Endothelial cell of umbilical vein (primary cell): ENCODE measurements around the gene TMEM51. TPM values are rescaled to one million over a fixed set of nuclear protein-coding genes. Genes with fewer than 3 reads are reported as not detected.

ENCODE experiments used
- BruUV-seq: library from RNA; stranded (reverse); fragments of 400-500 nt; replicated peaks from 2 replicates; lab custom pipeline; 2021; lab: Mats Ljungman, UMichigan
- CTCF ChIA-PET: fragments of 300-600, 350-600 bp; sonication (Branson Sonifier 250); formaldehyde crosslinking; loops from one replicate; lab custom pipeline; 2021; ENCODE audit warnings: antibody characterized with exemption, inconsistent platforms; lab: Charles Lee
- POLR2A ChIA-PET: fragments of 300-600, 350-600 bp; sonication (Branson Sonifier 250); formaldehyde crosslinking; loops from one replicate; lab custom pipeline; 2021; ENCODE audit warnings: antibody characterized with exemption, inconsistent platforms; lab: Charles Lee
- DNase-seq: peaks from one replicate; pipeline ENCODE4 v3.0.0-alpha.2; 2011; ENCODE audit warnings: low read depth, low spot score
- FAIRE-seq: peaks from 2 replicates; lab custom pipeline; 2011; peaks lifted over from hg19 to GRCh38; lab: Jason Lieb, UNC
- H2AFZ ChIP-seq: 2 replicates; pipeline ENCODE4 v1.6.0; 2012; ENCODE audit warnings: low read depth, low read length, control low read depth, inconsistent platforms
- H3K27ac ChIP-seq: 2 replicates; pipeline ENCODE4 v1.5.1; 2011; ENCODE audit warnings: low read depth, mild to moderate bottlenecking, control low read depth, low read length, moderate library complexity; ENCODE audit not compliant: insufficient read depth
- H3K27me3 ChIP-seq, 2 experiments: 2 replicates each; pipeline versions ENCODE4 v1.6.0 to v1.6.1; 2011; ENCODE audit warnings: low read length in 2 of 2, mixed read lengths in 1 of 2; ENCODE audit not compliant: control insufficient read depth in 2 of 2, insufficient read depth in 2 of 2
- H3K36me3 ChIP-seq, 2 experiments: 2 replicates in 1 of 2; 3 replicates in 1 of 2; pipeline ENCODE4 v1.5.1; 2011; ENCODE audit warnings: low read length in 2 of 2, mild to moderate bottlenecking in 1 of 2, moderate library complexity in 1 of 2; ENCODE audit not compliant: control insufficient read depth in 2 of 2, insufficient read depth in 2 of 2; ENCODE audit errors: extremely low read depth in 1 of 2
- H3K4me1 ChIP-seq: 3 replicates; pipeline ENCODE4 v1.5.1; 2011; ENCODE audit warnings: mild to moderate bottlenecking, low read length; ENCODE audit not compliant: control insufficient read depth, insufficient read depth; ENCODE audit errors: extremely low read depth
- H3K4me2 ChIP-seq: 2 replicates; pipeline ENCODE4 v1.6.1; 2011; ENCODE audit warnings: low read length, control low read depth, mixed read lengths; ENCODE audit not compliant: insufficient read depth
- H3K4me3 ChIP-seq, 3 experiments: fragments of 200-600 bp in 1 of 3; sonication (generic), shearing (Covaris generic) in 1 of 3; replicated peaks in 1 of 3; 2 replicates each; pipeline ENCODE4 v1.5.1; 2011 to 2016; ENCODE audit warnings: control low read depth in 3 of 3, low read length in 3 of 3, mild to moderate bottlenecking in 2 of 3, inconsistent platforms in 1 of 3, low read depth in 1 of 3, moderate library complexity in 1 of 3; ENCODE audit not compliant: insufficient read depth in 1 of 3
- H3K79me2 ChIP-seq: 2 replicates; pipeline ENCODE4 v1.6.0; 2012; ENCODE audit warnings: low read length, inconsistent platforms; ENCODE audit not compliant: control insufficient read depth, insufficient read depth
- H3K9ac ChIP-seq: replicated peaks from 2 replicates; pipeline ENCODE3; 2011; ENCODE audit warnings: low read length, control low read depth; ENCODE audit not compliant: insufficient read depth; ENCODE audit errors: extremely low read depth
- H3K9me1 ChIP-seq: replicated peaks from 3 replicates; pipeline ENCODE4 v1.6.0; 2011; ENCODE audit warnings: mild to moderate bottlenecking, low read length; ENCODE audit not compliant: control insufficient read depth, insufficient read depth; ENCODE audit errors: extremely low read depth
- H3K9me3 ChIP-seq: replicated peaks from 2 replicates; pipeline ENCODE4 v1.5.1; 2012; ENCODE audit warnings: low read length, inconsistent platforms; ENCODE audit not compliant: control insufficient read depth, insufficient read depth
- H4K20me1 ChIP-seq: replicated peaks from 2 replicates; pipeline ENCODE3; 2011; ENCODE audit warnings: mild to moderate bottlenecking, low read length; ENCODE audit not compliant: control insufficient read depth, insufficient read depth; ENCODE audit errors: extremely low read depth
- CTCF ChIP-seq, 2 donors: IDR thresholded peaks; 1 replicate in 1 of 2; 2 replicates in 1 of 2; pipeline ENCODE4 v1.5.1; 2011; ENCODE audit warnings: low read length in 2 of 2, mild to moderate bottlenecking in 2 of 2, moderate library complexity in 2 of 2, control low read depth in 1 of 2, inconsistent platforms in 1 of 2, low read depth in 1 of 2; ENCODE audit not compliant: insufficient read depth in 1 of 2; ENCODE audit errors: extremely low read depth in 1 of 2
- EZH2 ChIP-seq: IDR thresholded peaks from 2 replicates; pipeline ENCODE4 v1.6.1; 2012; ENCODE audit warnings: borderline replicate concordance, low read depth, mild to moderate bottlenecking, moderate library complexity, low read length, inconsistent platforms; ENCODE audit not compliant: severe bottlenecking
- FOS ChIP-seq: IDR thresholded peaks from 2 replicates; pipeline ENCODE4 v1.6.1; 2011; ENCODE audit warnings: mild to moderate bottlenecking, low read length, moderate library complexity, borderline replicate concordance; ENCODE audit not compliant: insufficient read depth
- GATA2 ChIP-seq: IDR thresholded peaks from 2 replicates; pipeline ENCODE4 v1.7.0; 2011; ENCODE audit warnings: low read depth, mild to moderate bottlenecking, moderate library complexity, mixed read lengths, low read length; ENCODE audit not compliant: insufficient read length, insufficient read depth
- JUN ChIP-seq: IDR thresholded peaks from 2 replicates; pipeline ENCODE4 v1.6.1; 2011; ENCODE audit warnings: borderline replicate concordance, low read depth; ENCODE audit not compliant: insufficient read length, insufficient read depth
- MAX ChIP-seq: IDR thresholded peaks from 2 replicates; pipeline ENCODE4 v1.6.1; 2011; ENCODE audit not compliant: insufficient read depth, insufficient read length
- MYC ChIP-seq: IDR thresholded peaks from one replicate; pipeline ENCODE4 v1.6.1; 2011; ENCODE audit warnings: mild to moderate bottlenecking, low read depth, low read length
- POLR2A ChIP-seq: IDR thresholded peaks from 2 replicates; pipeline ENCODE4 v1.6.1; 2012; ENCODE audit warnings: low read depth, mild to moderate bottlenecking, control low read depth, low read length
- POLR2AphosphoS5 ChIP-seq: IDR thresholded peaks from 2 replicates; pipeline ENCODE4 v1.6.1; 2012; ENCODE audit warnings: low read depth, mild to moderate bottlenecking, control low read depth, low read length, moderate library complexity; ENCODE audit not compliant: insufficient read depth
- dilution Hi-C: fragments of 300-500 bp; cut with MboI; formaldehyde crosslinking; loops from one replicate; pipeline ENCODE4 v1.15.0; 2019; ENCODE audit warnings: low sequenced_read_pairs; ENCODE audit not compliant: extremely low pct_ligation_motif_present
- intact Hi-C: fragments of 100-400 bp; cut with micrococcal nuclease; formaldehyde crosslinking; loops from one replicate; pipeline ENCODE4 v1.10.0; 2022
- polyA plus RNA-seq, 4 experiments: library from polyadenylated mRNA; depleted of rRNA in 3 of 4; stranded (reverse) in 3 of 4; unstranded in 1 of 4; fragments of >200 nt; gene quantifications; 2 replicates each; pipeline versions ENCODE4 v1.2.1 to v1.2.3, GENCODE V29; 2011 to 2012; ENCODE audit warnings: missing spikeins in 1 of 4
- total RNA-seq: library from RNA; stranded (reverse); gene quantifications from 2 replicates; pipeline ENCODE4 v1.2.3, GENCODE V29; 2021

TMEM51 gene
- total and polyA plus RNA-seq, 2 donors (not counting 3 experiments of a cell fraction or from before 2014, with no cell fraction given) = 13.7 to 13.9 TPM

DNA sequence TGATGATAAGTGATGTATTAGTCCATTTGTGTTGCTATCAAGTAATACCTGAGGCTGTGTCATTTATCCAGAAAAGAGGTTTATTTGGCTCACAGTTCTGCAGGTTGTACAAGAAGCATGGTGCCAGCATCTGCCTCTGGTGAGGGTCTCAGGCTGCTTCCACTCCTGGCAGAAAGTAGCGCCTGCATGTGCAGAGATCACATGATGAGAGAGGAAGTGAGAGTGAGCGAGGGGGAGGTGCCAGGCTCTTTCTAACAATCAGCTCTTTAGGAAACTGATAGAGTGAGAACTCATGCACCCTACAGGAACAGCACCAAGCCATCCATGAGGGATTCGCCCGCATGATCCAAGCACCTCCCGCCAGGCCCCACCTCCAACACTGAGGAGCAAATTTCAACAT is 91.3 kb downstream of the TMEM51 start:
- no peak overlapping the region for H3K9ac ChIP-seq
- TF ChIP-seq MAX (no peak), FOS (no peak), GATA2 (no peak), CTCF (IDR thresholded peaks at IDR 0.05; ENCODE audit: extremely low read depth in 1 of 2, insufficient read depth in 1 of 2, low read depth in 1 of 2, low read length in 2 of 2) (no peak), EZH2 (no peak), POLR2A (no peak), POLR2AphosphoS5 (no peak), JUN (no peak), MYC (no peak)
- ChIA-PET CTCF (interaction anchor here (1.3 kb wide), 1 partner anchor 26 kb away, joined by 3 read pairs; no protein-coding TSS in a partner anchor), POLR2A (no interaction called here)
- H3K79me2 ChIP-seq = no peaks in the 10 kb centered on the region
- H3K27ac ChIP-seq = no peak overlapping the region
- FAIRE-seq = no peak
- intact Hi-C loops (no loop called here), dilution Hi-C loops (no loop called here)
- no peaks in the 10 kb centered on the region for H4K20me1 ChIP-seq
- no peaks in the 10 kb centered on the region for H3K36me3 ChIP-seq
- no peak overlapping the region for H2AFZ ChIP-seq
- no peak overlapping the region for H3K4me3 ChIP-seq
- H3K9me1 ChIP-seq = no peaks in the 10 kb centered on the region
- H3K4me2 ChIP-seq = no peak overlapping the region
- BruUV-seq = no TSS peak
- H3K9me3 ChIP-seq = no peaks in the 10 kb centered on the region
- DNase-seq = no peak
- peaks cover 11 to 19% of the 10 kb centered on the region in 2 experiments for H3K27me3 ChIP-seq
- H3K4me1 ChIP-seq = peaks cover 3% of the 10 kb centered on the region
